SU-DHL-6 (cell line): ENCODE results near the gene C10orf53.

Experiments
- EZH2phosphoT487 ChIP-seq: fragments of 200-600 bp; sonication (generic), shearing (Covaris generic); conservative IDR thresholded peaks from 2 replicates; pipeline ENCODE4 v1.6.1; 2018; ENCODE audit warnings: mild to moderate bottlenecking, antibody characterized with exemption, low read length, moderate library complexity, mixed read lengths
- TF ChIP-seq, protein P1 (sequence below): fragments of 200-600 bp; sonication (generic); IDR thresholded peaks from one replicate; pipeline ENCODE4 v1.5.1; 2017; ENCODE audit warnings: antibody characterized with exemption, mild to moderate bottlenecking, low read length, moderate library complexity; ENCODE audit not compliant: insufficient read depth, poor library complexity, severe bottlenecking

DNA sequence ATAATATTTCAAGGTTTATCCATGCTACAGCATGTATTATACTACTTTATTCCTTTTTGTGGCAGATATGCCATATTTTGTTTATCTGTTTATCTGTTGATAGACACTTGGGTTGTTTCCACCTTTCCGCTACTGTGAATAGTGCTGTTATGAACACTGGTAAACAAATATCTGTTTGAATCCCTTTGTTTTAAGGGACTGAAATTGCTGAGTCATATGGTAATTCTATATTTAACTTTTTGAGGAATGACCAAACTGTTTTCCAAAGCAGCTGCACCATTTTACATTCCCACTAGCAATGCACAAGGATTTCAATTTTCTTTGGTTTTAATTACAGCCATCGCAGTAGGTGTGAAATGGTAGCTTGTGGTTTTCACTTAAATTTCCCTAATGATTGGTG, 3.4 kb downstream of the C10orf53 start:
- TF ChIP-seq, protein P1, sequence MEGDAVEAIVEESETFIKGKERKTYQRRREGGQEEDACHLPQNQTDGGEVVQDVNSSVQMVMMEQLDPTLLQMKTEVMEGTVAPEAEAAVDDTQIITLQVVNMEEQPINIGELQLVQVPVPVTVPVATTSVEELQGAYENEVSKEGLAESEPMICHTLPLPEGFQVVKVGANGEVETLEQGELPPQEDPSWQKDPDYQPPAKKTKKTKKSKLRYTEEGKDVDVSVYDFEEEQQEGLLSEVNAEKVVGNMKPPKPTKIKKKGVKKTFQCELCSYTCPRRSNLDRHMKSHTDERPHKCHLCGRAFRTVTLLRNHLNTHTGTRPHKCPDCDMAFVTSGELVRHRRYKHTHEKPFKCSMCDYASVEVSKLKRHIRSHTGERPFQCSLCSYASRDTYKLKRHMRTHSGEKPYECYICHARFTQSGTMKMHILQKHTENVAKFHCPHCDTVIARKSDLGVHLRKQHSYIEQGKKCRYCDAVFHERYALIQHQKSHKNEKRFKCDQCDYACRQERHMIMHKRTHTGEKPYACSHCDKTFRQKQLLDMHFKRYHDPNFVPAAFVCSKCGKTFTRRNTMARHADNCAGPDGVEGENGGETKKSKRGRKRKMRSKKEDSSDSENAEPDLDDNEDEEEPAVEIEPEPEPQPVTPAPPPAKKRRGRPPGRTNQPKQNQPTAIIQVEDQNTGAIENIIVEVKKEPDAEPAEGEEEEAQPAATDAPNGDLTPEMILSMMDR, result no peak
- no peak for TF ChIP-seq EZH2phosphoT487
